ENCODE measurements around the gene NHS. TPM values are rescaled to one million over a fixed set of nuclear protein-coding genes. Genes with fewer than 3 reads are reported as not detected.

Gene NHS
- total RNA-seq, 1 experiment from 2014 or later: 2.2 TPM

GRCh38 chrX:17464194-17464593 lies 89.2 kb downstream of the NHS start:
- TF ChIP-seq CTCF (IDR thresholded peaks at IDR 0.05; ENCODE audit: insufficient read depth in 1 of 2, low read depth in 1 of 2, low read length in 1 of 2, severe bottlenecking in 1 of 2, unreplicated experiment in 1 of 2): no peak
- H3K36me3 Mint-ChIP-seq (ENCODE audit: insufficient read depth, unreplicated experiment): no peaks in the 10 kb centered on the region
- intact Hi-C loops (cut with micrococcal nuclease; ENCODE audit: unreplicated experiment): no loop called here
- H3K27me3 Mint-ChIP-seq (ENCODE audit: insufficient read depth, unreplicated experiment): no peaks in the 10 kb centered on the region
- no peaks in the 10 kb centered on the region for H3K9me3 Mint-ChIP-seq (ENCODE audit: unreplicated experiment)
- ChIA-PET CTCF (no interaction called here), POLR2A (no interaction called here)
- no TSS peak for BruUV-seq (replicated peaks)
- DNase-seq: no peak
- Histone ChIP-seq H3K36me3 (ENCODE audit: control insufficient read depth, insufficient read depth, low read length) (no peaks in the 10 kb centered on the region), H3K4me1 (no peaks in the 10 kb centered on the region), H3K9me3 (no peaks in the 10 kb centered on the region), H3K4me3 (ENCODE audit: low read depth, low read length) (no peak overlapping the region), H3K27me3 (replicated peaks; ENCODE audit: control insufficient read depth, insufficient read depth, low read length) (no peaks in the 10 kb centered on the region)
- H3K4me1 Mint-ChIP-seq (ENCODE audit: low read depth, unreplicated experiment): no peaks in the 10 kb centered on the region
- no peak overlapping the region for H3K4me3 Mint-ChIP-seq (ENCODE audit: unreplicated experiment)
- H3K27ac Mint-ChIP-seq (ENCODE audit: unreplicated experiment): no peak overlapping the region

GRCh38 chrX:17465201-17465600 lies 90.2 kb downstream of the NHS start:
- no peak overlapping the region for H3K27ac Mint-ChIP-seq (ENCODE audit: unreplicated experiment)
- no peaks in the 10 kb centered on the region for H3K9me3 ChIP-seq
- no peaks in the 10 kb centered on the region for H3K36me3 Mint-ChIP-seq (ENCODE audit: insufficient read depth, unreplicated experiment)
- BruUV-seq (replicated peaks): no TSS peak
- H3K4me3 Mint-ChIP-seq (ENCODE audit: unreplicated experiment): no peak overlapping the region
- H3K4me1 ChIP-seq: no peaks in the 10 kb centered on the region
- no peak for DNase-seq
- H3K4me3 ChIP-seq (ENCODE audit: low read depth, low read length): no peak overlapping the region
- ChIA-PET CTCF (no interaction called here), POLR2A (no interaction called here)
- intact Hi-C loops (cut with micrococcal nuclease; ENCODE audit: unreplicated experiment): no loop called here
- no peaks in the 10 kb centered on the region for H3K27me3 Mint-ChIP-seq (ENCODE audit: insufficient read depth, unreplicated experiment)
- no peaks in the 10 kb centered on the region for H3K36me3 ChIP-seq (ENCODE audit: control insufficient read depth, insufficient read depth, low read length)
- no peak for TF ChIP-seq CTCF (IDR thresholded peaks at IDR 0.05; ENCODE audit: insufficient read depth in 1 of 2, low read depth in 1 of 2, low read length in 1 of 2, severe bottlenecking in 1 of 2, unreplicated experiment in 1 of 2)
- no peaks in the 10 kb centered on the region for H3K27me3 ChIP-seq (replicated peaks; ENCODE audit: control insufficient read depth, insufficient read depth, low read length)
- H3K4me1 Mint-ChIP-seq (ENCODE audit: low read depth, unreplicated experiment): no peaks in the 10 kb centered on the region
- H3K9me3 Mint-ChIP-seq (ENCODE audit: unreplicated experiment): no peaks in the 10 kb centered on the region

- no peaks in the 10 kb centered on the region for H3K27me3 ChIP-seq (replicated peaks; ENCODE audit: control insufficient read depth, insufficient read depth, low read length)
- H3K36me3 ChIP-seq (ENCODE audit: control insufficient read depth, insufficient read depth, low read length): no peaks in the 10 kb centered on the region
- intact Hi-C loops (cut with micrococcal nuclease; ENCODE audit: unreplicated experiment): no loop called here
- no peak for DNase-seq
- ChIA-PET POLR2A (no interaction called here), CTCF (no interaction called here)
- no peak for TF ChIP-seq CTCF (IDR thresholded peaks at IDR 0.05; ENCODE audit: insufficient read depth in 1 of 2, low read depth in 1 of 2, low read length in 1 of 2, severe bottlenecking in 1 of 2, unreplicated experiment in 1 of 2)
- BruUV-seq (replicated peaks): no TSS peak
- Mint-ChIP-seq H3K9me3 (ENCODE audit: unreplicated experiment) (no peaks in the 10 kb centered on the region), H3K4me1 (ENCODE audit: low read depth, unreplicated experiment) (no peaks in the 10 kb centered on the region), H3K36me3 (ENCODE audit: insufficient read depth, unreplicated experiment) (no peaks in the 10 kb centered on the region), H3K27ac (ENCODE audit: unreplicated experiment) (no peak overlapping the region), H3K27me3 (ENCODE audit: insufficient read depth, unreplicated experiment) (no peaks in the 10 kb centered on the region), H3K4me3 (ENCODE audit: unreplicated experiment) (no peak overlapping the region)
- no peak overlapping the region for H3K4me3 ChIP-seq (ENCODE audit: low read depth, low read length)
- no peaks in the 10 kb centered on the region for H3K9me3 ChIP-seq
- H3K4me1 ChIP-seq: no peaks in the 10 kb centered on the region
These were observed 90.8 kb downstream of the NHS start for GRCh38 chrX:17465802-17466201.

All from Caco-2 (cell line).